Umbilical cord (tissue), 2 donors: Measurements from ENCODE around the gene CHST3. TPM values are rescaled to one million over a fixed set of nuclear protein-coding genes. Genes with fewer than 3 reads are reported as not detected.
"Not testable (repeated sequence)": the region's sequence is repeated elsewhere in the genome, so short reads cannot be mapped to it uniquely, and the experiment has no call there.

Source experiments
- DNase-seq: peaks from one replicate; pipeline ENCODE4 v3.0.0-alpha.2; 2015; ENCODE audit warnings: low spot score
- total RNA-seq: library from RNA; depleted of rRNA; stranded (reverse); fragments of >200 nt; gene quantifications from one replicate; pipeline ENCODE4 v1.2.3, GENCODE V29; 2014; ENCODE audit warnings: low replicate concordance; ENCODE audit not compliant: insufficient read depth

Gene CHST3
- total RNA-seq, 1 donor from 2014 or later: 30.8 TPM

- not testable (repeated sequence) for DNase-seq
Observed at GRCh38 chr10:71988895-71989294, 24.7 kb downstream of the CHST3 start.

- no peak for DNase-seq
Observed at GRCh38 chr10:71989661-71990454, 25.7 kb downstream of the CHST3 start.

- DNase-seq: no peak
Observed at GRCh38 chr10:71990706-71991269, 26.6 kb downstream of the CHST3 start.

- DNase-seq: no peak
Observed at GRCh38 chr10:71995449-71995848, 31.3 kb downstream of the CHST3 start.

- DNase-seq: peak; percentile 43
Observed at GRCh38 chr10:71995887-71996575, 31.8 kb downstream of the CHST3 start.

- no peak for DNase-seq
Observed at GRCh38 chr10:71996592-71997371, 32.6 kb downstream of the CHST3 start.

- DNase-seq: no peak
Observed at GRCh38 chr10:71998119-71998839, 34.1 kb downstream of the CHST3 start.

GRCh38 chr10:71998840-71999194 is 34.6 kb downstream of the CHST3 start:
- DNase-seq: peak; percentile 89

GRCh38 chr10:71999360-72000072 is 35.3 kb downstream of the CHST3 start:
- peak; percentile 98 for DNase-seq

- no peak for DNase-seq
Observed at GRCh38 chr10:72000073-72001032, 36.2 kb downstream of the CHST3 start.

- no peak for DNase-seq
Observed at GRCh38 chr10:72001033-72001395, 36.8 kb downstream of the CHST3 start.

- no peak for DNase-seq
Observed at GRCh38 chr10:72002354-72003295, 38.4 kb downstream of the CHST3 start.

GRCh38 chr10:72006026-72006425 is 41.8 kb downstream of the CHST3 start:
- no peak for DNase-seq

- no peak for DNase-seq
Observed at GRCh38 chr10:72007246-72007892, 43.2 kb downstream of the CHST3 start.

- DNase-seq: no peak
Observed at GRCh38 chr10:72008096-72008981, 44.1 kb downstream of the CHST3 start.

GRCh38 chr10:72009051-72009424 is 44.8 kb downstream of the CHST3 start:
- no peak for DNase-seq
